ENCODE data around the gene EHBP1.
"Not testable (repeated sequence)": the region's sequence is repeated elsewhere in the genome, so short reads cannot be mapped to it uniquely, and the experiment has no call there.

EHBP1 gene

DNA sequence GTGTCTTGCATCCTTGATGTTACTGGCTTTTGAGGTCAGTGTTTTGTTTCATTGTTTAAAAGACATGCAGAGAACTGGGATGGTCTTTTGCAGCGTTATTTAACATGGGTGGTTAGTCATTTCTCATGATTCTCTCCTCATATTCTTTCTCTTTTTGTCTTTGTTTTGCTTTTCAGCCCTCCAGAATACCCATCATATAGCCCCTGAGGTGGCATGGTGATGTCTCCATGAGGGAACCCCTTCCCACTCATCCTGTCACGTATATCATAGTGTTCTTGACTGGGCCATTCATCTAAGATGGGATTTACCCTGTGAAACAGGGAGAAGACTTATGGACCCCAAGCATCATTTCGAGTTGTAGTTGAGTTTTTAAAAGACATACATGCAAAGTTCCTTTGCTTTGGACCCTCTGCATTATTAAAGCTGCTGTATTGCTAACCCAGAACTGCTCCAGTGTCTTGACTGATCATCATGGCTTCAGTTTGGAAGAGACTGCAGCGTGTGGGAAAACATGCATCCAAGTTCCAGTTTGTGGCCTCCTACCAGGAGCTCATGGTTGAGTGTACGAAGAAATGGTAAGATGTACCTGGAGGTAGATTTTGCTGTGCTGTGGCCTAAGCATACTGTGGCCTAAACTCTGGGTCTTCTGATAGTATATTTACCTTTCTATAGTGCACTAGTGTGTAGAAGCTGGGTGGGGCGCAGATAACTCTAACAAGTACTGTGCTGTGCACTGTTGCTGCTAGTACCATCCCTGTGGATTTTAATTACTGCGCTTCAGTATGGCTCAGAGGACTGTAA, 1.4 kb downstream of the EHBP1 start:
- H3K9ac ChIP-seq: no peak overlapping the region
- H3K9me3 ChIP-seq (ENCODE audit: control insufficient read depth, low read length): no peaks in the 10 kb centered on the region
- peak overlapping the region; percentile 81 for H3K4me2 ChIP-seq (ENCODE audit: low read length)
- peaks cover 3% of the 10 kb centered on the region for H3K4me1 ChIP-seq
- peak overlapping the region; percentile 78 for H3K27ac ChIP-seq
- peaks cover 14% of the 10 kb centered on the region for H3K79me2 ChIP-seq
- H3K36me3 ChIP-seq (ENCODE audit: control insufficient read depth, insufficient read depth, low read length): no peaks in the 10 kb centered on the region
- peak overlapping the region; percentile 90 for H2AFZ ChIP-seq
- no peaks in the 10 kb centered on the region for H3K27me3 ChIP-seq (ENCODE audit: control insufficient read depth, insufficient read depth, low read length)
- TF ChIP-seq, protein P1, sequence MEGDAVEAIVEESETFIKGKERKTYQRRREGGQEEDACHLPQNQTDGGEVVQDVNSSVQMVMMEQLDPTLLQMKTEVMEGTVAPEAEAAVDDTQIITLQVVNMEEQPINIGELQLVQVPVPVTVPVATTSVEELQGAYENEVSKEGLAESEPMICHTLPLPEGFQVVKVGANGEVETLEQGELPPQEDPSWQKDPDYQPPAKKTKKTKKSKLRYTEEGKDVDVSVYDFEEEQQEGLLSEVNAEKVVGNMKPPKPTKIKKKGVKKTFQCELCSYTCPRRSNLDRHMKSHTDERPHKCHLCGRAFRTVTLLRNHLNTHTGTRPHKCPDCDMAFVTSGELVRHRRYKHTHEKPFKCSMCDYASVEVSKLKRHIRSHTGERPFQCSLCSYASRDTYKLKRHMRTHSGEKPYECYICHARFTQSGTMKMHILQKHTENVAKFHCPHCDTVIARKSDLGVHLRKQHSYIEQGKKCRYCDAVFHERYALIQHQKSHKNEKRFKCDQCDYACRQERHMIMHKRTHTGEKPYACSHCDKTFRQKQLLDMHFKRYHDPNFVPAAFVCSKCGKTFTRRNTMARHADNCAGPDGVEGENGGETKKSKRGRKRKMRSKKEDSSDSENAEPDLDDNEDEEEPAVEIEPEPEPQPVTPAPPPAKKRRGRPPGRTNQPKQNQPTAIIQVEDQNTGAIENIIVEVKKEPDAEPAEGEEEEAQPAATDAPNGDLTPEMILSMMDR (IDR thresholded peaks at IDR 0.05): no peak
- H3K4me3 ChIP-seq (ENCODE audit: low read depth, low read length): peak overlapping the region; percentile 93

DNA sequence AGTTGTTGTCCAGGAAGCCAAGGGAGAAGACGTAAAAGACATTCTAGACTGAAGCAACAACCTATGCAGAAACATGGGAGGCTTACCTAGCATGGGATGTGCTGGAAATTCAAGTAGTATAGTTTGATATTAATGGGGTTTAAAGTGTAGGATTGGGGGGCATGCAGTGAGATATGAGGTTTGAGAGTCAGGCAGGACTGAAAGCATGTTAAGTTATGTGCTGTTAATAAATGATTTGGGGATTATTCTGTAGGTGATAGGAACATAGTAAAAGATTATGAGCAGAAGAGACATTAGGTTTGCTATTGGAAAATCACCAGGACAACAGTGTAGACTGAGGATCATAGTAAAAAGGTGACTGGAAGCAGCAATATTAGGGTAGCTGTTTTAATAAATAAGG, 3.2 kb downstream of the EHBP1 start:
- Histone ChIP-seq H3K9me3 (ENCODE audit: control insufficient read depth, low read length) (no peaks in the 10 kb centered on the region), H3K4me1 (peaks cover 3% of the 10 kb centered on the region), H3K4me2 (ENCODE audit: low read length) (no peak overlapping the region), H3K9ac (no peak overlapping the region), H3K4me3 (ENCODE audit: low read depth, low read length) (no peak overlapping the region), H3K27ac (no peak overlapping the region), H3K36me3 (ENCODE audit: control insufficient read depth, insufficient read depth, low read length) (no peaks in the 10 kb centered on the region), H2AFZ (no peak overlapping the region), H3K27me3 (ENCODE audit: control insufficient read depth, insufficient read depth, low read length) (no peaks in the 10 kb centered on the region), H3K79me2 (peaks cover 14% of the 10 kb centered on the region)
- TF ChIP-seq, protein P1 (IDR thresholded peaks at IDR 0.05): no peak

DNA sequence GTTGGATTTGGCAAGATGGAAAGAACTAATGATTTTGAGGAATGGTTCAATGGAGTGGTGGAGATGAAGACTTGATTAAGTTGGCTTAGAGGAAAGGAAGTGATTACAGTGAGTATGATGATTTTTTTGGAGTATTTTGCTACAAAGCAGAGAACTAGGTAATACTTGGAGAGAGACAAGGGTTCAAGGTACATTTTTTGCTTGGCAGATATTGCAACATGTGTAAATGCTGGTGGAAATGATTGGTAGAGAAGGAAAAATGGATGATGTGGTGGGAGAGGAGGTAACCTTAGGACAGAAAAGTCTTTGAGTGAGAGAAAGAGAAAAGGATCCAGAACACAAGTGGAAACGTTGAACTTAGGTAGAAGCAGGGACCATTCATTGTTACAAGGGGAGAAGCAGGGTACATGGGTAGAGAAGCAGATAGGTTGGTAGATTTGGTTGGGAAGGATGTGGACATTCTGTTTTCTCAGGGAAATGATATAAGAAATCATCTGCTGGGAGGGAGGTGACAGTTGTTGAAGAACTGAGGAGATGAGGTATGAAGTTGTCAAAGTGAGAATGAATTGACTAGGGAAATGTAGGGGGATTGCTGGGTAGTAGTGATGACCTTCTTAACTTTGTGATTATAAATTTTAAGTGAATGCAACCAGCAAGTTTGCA, 6.5 kb downstream of the EHBP1 start:
- Histone ChIP-seq H3K27me3 (ENCODE audit: control insufficient read depth, insufficient read depth, low read length) (no peaks in the 10 kb centered on the region), H3K27ac (no peak overlapping the region), H3K4me3 (ENCODE audit: low read depth, low read length) (no peak overlapping the region), H3K4me1 (no peaks in the 10 kb centered on the region), H2AFZ (no peak overlapping the region), H3K9ac (no peak overlapping the region), H3K9me3 (ENCODE audit: control insufficient read depth, low read length) (no peaks in the 10 kb centered on the region), H3K4me2 (ENCODE audit: low read length) (no peak overlapping the region), H3K79me2 (peaks cover 19% of the 10 kb centered on the region), H3K36me3 (ENCODE audit: control insufficient read depth, insufficient read depth, low read length) (no peaks in the 10 kb centered on the region)
- TF ChIP-seq, protein P1 (IDR thresholded peaks at IDR 0.05): no peak

DNA sequence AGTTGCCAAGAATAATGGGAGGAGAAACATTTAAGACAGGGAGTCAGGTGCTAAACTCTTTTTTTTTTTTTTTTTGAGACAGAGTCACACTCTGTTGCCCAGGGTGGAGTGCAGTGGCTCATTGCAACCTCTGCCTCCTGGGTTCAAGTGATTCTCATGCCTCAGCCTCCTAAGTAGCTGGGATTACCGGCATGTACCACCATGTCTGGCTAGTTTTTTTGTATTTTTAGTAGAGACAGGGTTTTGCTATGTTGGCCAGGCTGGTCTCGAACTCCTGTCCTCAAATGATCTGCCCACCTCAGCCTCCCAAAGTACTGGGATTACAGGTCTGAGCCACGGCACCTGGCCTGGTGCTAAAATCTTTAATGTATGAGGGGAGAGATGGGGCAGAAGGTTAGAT, 7.7 kb downstream of the EHBP1 start:
- not testable (repeated sequence) for H2AFZ ChIP-seq; H3K4me2 ChIP-seq (ENCODE audit: low read length); H3K9ac ChIP-seq; H3K4me3 ChIP-seq (ENCODE audit: low read depth, low read length); H3K4me1 ChIP-seq; H3K27me3 ChIP-seq (ENCODE audit: control insufficient read depth, insufficient read depth, low read length); H3K36me3 ChIP-seq (ENCODE audit: control insufficient read depth, insufficient read depth, low read length); H3K27ac ChIP-seq; H3K9me3 ChIP-seq (ENCODE audit: control insufficient read depth, low read length)
- H3K79me2 ChIP-seq: peaks cover 17% of the 10 kb centered on the region

DNA sequence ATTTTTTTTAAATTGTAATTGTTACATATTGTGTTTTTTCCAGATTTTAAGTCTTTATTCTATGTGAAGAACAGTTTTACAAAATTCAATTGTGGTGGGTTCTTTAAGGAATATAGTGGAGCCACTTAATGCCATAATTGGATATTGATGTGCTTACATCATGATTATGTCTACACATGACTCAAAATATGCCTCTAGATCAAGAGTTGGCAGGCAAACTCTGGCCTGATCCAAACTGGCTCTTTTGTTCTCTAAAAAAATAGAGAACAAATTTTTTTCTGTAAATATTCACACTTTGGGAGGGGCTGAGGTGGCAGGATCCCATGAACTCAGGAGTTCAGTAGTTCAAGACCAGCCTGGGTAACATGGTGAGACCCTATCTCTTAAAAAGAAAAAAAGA, 8.3 kb downstream of the EHBP1 start:
- Histone ChIP-seq H3K36me3 (ENCODE audit: control insufficient read depth, insufficient read depth, low read length) (no peaks in the 10 kb centered on the region), H3K4me3 (ENCODE audit: low read depth, low read length) (no peak overlapping the region), H2AFZ (no peak overlapping the region), H3K4me1 (no peaks in the 10 kb centered on the region), H3K9me3 (ENCODE audit: control insufficient read depth, low read length) (no peaks in the 10 kb centered on the region), H3K4me2 (ENCODE audit: low read length) (no peak overlapping the region), H3K27ac (no peak overlapping the region), H3K79me2 (peaks cover 12% of the 10 kb centered on the region), H3K9ac (no peak overlapping the region), H3K27me3 (ENCODE audit: control insufficient read depth, insufficient read depth, low read length) (no peaks in the 10 kb centered on the region)
- TF ChIP-seq, protein P1 (IDR thresholded peaks at IDR 0.05): no peak

Data from parathyroid adenoma (tissue), 2 donors.